Measurements from ENCODE around the gene OR2T8.
A peak's percentile ranks its signal among the peaks of the same experiment; 100 is the strongest.

Gene OR2T8

DNA sequence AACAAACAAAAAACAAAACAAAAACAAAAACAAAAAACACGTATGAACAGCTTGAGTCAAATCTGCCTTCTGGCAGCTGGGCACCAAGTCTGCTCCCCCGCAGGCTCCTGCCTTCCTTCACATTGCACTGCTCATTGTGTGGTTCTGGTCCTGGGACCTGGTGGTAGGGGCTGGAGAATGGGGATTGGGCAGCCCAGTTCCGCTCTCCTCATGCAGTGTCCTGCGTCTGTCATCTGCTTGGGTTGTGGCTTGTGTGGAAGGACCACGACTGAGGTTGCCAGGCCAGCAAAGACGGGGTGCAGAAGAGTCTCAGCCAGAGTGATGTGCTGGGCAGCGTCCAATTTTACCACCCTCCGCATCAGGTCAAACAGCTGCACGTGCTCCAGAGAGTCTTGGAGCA is 15.7 kb downstream of the OR2T8 start:
- TF ChIP-seq OSR1 (CRISPR knock-in tag; IDR thresholded peaks at IDR 0.05) (no peak), ISL1 (CRISPR knock-in tag; IDR thresholded peaks at IDR 0.05) (no peak), ARNTL (CRISPR knock-in tag; IDR thresholded peaks at IDR 0.05; ENCODE audit: borderline replicate concordance, low read depth) (no peak), ZC3H10 (CRISPR knock-in tag; IDR thresholded peaks at IDR 0.05) (no peak), BACH2 (CRISPR knock-in tag; IDR thresholded peaks at IDR 0.05; ENCODE audit: borderline replicate concordance) (no peak), TOX (CRISPR knock-in tag; IDR thresholded peaks at IDR 0.05; ENCODE audit: borderline replicate concordance) (no peak), CREB5 (CRISPR knock-in tag; IDR thresholded peaks at IDR 0.05; ENCODE audit: low read depth) (no peak), CSDC2 (CRISPR knock-in tag; IDR thresholded peaks at IDR 0.05) (no peak)
- TF ChIP-seq, protein P1, sequence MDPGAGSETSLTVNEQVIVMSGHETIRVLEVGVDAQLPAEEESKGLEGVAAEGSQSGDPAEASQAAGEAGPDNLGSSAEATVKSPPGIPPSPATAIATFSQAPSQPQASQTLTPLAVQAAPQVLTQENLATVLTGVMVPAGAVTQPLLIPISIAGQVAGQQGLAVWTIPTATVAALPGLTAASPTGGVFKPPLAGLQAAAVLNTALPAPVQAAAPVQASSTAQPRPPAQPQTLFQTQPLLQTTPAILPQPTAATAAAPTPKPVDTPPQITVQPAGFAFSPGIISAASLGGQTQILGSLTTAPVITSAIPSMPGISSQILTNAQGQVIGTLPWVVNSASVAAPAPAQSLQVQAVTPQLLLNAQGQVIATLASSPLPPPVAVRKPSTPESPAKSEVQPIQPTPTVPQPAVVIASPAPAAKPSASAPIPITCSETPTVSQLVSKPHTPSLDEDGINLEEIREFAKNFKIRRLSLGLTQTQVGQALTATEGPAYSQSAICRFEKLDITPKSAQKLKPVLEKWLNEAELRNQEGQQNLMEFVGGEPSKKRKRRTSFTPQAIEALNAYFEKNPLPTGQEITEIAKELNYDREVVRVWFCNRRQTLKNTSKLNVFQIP (CRISPR knock-in tag; IDR thresholded peaks at IDR 0.05; ENCODE audit: borderline replicate concordance, low read depth) = no peak
- no peak for ATAC-seq

DNA sequence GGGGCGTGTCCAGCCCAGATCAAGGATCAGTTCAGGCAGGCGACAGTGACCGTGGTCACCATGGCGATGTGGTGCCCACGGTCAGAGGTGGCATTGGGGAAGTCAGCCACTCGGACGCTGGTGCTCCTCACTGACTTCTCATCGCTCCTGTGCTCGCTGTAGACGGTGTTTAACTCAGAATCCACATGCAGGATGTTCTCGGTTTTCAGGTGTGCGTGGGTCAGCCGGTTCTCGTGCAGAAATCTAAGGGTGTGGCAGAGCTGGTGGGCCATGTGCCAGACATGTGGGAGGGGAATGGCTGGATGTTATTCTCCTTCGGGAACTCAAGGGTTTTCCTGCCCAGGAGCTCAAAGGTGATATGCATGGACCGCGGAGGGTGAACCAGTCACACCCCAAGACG is 16.4 kb downstream of the OR2T8 start:
- TF ChIP-seq ZFP3 (CRISPR knock-in tag; IDR thresholded peaks at IDR 0.05) (no peak), PPARA (CRISPR knock-in tag; IDR thresholded peaks at IDR 0.05; ENCODE audit: borderline replicate concordance) (no peak), GLIS3 (CRISPR knock-in tag; IDR thresholded peaks at IDR 0.05) (no peak)

DNA sequence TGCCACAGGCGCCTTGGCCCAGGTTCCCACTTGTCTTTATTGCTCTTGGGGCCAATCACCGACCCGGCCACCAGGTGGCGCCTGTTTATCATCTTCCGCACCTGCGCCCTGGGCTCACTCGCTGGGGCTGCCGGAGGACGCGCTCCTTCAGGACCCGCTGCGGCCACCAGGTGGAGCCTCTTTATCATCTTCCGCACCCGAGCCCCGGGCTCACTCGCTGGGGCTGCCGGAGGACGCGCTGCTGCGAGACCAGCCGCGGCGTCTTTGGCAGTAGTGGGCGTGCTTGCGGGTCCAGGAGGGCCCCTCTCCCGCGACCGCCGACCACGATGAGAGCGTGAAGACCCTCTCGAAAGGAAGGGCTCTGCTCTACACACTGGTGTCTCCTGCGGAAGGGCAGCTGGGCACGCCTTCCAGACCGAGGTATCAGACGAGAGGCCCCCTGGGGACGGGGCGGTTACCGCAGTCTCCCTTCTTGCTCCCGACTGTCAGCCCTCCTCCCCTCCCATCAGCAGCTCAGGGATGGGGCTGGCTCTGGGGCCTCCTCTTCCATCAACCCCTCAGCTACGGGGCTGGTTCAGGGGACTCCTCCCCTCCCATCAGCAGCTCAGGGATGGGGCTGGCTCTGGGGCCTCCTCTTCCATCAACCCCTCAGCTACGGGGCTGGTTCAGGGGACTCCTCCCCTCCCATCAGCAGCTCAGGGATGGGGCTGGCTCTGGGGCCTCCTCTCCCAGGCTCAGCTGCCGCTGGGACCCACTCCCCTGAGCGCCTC is 17.1 kb downstream of the OR2T8 start:
- peak; percentile 99 for ATAC-seq

More for the DNA sequence above, 16.4 kb downstream of the OR2T8 start:
- no peak for ATAC-seq

GRCh38 chr1:247942624-247943023 is 22.6 kb downstream of the OR2T8 start:
- ATAC-seq = no peak
- TF ChIP-seq ZFP3 (CRISPR knock-in tag; IDR thresholded peaks at IDR 0.05) (no peak), CSDC2 (CRISPR knock-in tag; IDR thresholded peaks at IDR 0.05) (no peak), RARB (CRISPR knock-in tag; IDR thresholded peaks at IDR 0.05) (no peak)
- TF ChIP-seq, protein P2, sequence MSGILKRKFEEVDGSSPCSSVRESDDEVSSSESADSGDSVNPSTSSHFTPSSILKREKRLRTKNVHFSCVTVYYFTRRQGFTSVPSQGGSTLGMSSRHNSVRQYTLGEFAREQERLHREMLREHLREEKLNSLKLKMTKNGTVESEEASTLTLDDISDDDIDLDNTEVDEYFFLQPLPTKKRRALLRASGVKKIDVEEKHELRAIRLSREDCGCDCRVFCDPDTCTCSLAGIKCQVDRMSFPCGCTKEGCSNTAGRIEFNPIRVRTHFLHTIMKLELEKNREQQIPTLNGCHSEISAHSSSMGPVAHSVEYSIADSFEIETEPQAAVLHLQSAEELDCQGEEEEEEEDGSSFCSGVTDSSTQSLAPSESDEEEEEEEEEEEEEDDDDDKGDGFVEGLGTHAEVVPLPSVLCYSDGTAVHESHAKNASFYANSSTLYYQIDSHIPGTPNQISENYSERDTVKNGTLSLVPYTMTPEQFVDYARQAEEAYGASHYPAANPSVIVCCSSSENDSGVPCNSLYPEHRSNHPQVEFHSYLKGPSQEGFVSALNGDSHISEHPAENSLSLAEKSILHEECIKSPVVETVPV (CRISPR knock-in tag; IDR thresholded peaks at IDR 0.05) = no peak

GRCh38 chr1:247948558-247948957 is 28.5 kb downstream of the OR2T8 start, which contains the start of gene OR2L8:
TSS of gene OR2L8 (plus strand) at chr1:247948858. CDS start at chr1:247948858, 0 bp downstream.
- TF ChIP-seq ESRRG (CRISPR knock-in tag; IDR thresholded peaks at IDR 0.05) (no peak), GLIS3 (CRISPR knock-in tag; IDR thresholded peaks at IDR 0.05) (no peak), SNAI2 (CRISPR knock-in tag; IDR thresholded peaks at IDR 0.05) (no peak), ZNF70 (CRISPR knock-in tag; IDR thresholded peaks at IDR 0.05) (no peak), ARNTL (CRISPR knock-in tag; IDR thresholded peaks at IDR 0.05; ENCODE audit: borderline replicate concordance, low read depth) (no peak), RARB (CRISPR knock-in tag; IDR thresholded peaks at IDR 0.05) (no peak), OSR1 (CRISPR knock-in tag; IDR thresholded peaks at IDR 0.05) (no peak), CSDC2 (CRISPR knock-in tag; IDR thresholded peaks at IDR 0.05) (no peak)
- TF ChIP-seq, protein P2 (CRISPR knock-in tag; IDR thresholded peaks at IDR 0.05) = no peak
- ATAC-seq = no peak

DNA sequence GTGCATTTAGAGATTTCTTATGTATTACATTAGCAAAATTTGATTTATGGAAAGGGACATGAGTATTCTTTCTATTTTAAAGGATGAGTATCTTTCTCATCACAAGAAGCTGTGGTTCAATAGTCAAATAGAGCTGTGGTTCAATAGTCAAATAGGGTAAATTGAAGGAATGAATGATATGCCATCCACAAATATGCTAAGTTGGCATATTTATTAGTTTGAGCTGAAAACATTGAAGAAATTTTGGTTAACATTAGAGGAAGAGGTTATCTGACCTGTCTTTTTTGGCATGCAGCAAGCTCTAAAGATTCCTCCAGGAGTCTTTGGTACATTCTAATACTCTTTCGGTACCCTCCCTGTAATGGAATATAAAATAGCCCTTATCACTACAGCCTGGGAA is 33.4 kb downstream of the OR2T8 start:
- no peak for ATAC-seq
- TF ChIP-seq TSHZ2 (CRISPR knock-in tag; IDR thresholded peaks at IDR 0.05) (no peak), RARB (CRISPR knock-in tag; IDR thresholded peaks at IDR 0.05) (no peak), OSR1 (CRISPR knock-in tag; IDR thresholded peaks at IDR 0.05) (no peak), ZFP30 (CRISPR knock-in tag; IDR thresholded peaks at IDR 0.05) (no peak), BACH2 (CRISPR knock-in tag; IDR thresholded peaks at IDR 0.05; ENCODE audit: borderline replicate concordance) (no peak), ZNF565 (CRISPR knock-in tag; conservative IDR thresholded peaks at IDR 0.05; ENCODE audit: low read depth) (no peak)
- TF ChIP-seq, protein P1 (CRISPR knock-in tag; IDR thresholded peaks at IDR 0.05; ENCODE audit: borderline replicate concordance, low read depth) = no peak
